HG03135 (cell line): Measurements from ENCODE around the gene HCN2.

Experiments used
- ATAC-seq: cut with Tn5 transposase; IDR thresholded peaks from one replicate; pipeline ENCODE4 v1.9.1; 2021; ENCODE audit warnings: mild to moderate bottlenecking, moderate library complexity; ENCODE audit not compliant: unreplicated experiment

The HCN2 gene

DNA sequence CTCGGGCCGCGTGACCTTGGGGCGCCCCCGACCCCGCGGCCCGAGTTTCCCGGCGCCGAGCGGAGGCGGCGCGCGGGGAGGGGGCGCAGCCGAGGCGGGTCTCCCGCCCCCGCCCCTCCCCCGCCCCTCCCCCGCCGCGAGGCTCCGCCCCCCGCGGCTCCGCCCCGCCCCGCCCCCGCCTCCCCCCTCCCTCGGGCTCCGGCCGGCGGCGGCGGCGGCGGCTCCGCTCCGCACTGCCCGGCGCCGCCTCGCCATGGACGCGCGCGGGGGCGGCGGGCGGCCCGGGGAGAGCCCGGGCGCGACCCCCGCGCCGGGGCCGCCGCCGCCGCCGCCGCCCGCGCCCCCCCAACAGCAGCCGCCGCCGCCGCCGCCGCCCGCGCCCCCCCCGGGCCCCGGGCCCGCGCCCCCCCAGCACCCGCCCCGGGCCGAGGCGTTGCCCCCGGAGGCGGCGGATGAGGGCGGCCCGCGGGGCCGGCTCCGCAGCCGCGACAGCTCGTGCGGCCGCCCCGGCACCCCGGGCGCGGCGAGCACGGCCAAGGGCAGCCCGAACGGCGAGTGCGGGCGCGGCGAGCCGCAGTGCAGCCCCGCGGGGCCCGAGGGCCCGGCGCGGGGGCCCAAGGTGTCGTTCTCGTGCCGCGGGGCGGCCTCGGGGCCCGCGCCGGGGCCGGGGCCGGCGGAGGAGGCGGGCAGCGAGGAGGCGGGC lies at the start of gene HCN2:
Gene HCN2, plus strand, starts transcription at position 189 of the 703 bp plus-strand sequence. Its CDS starts 65 bp downstream, at position 254.
- no peak for ATAC-seq

DNA sequence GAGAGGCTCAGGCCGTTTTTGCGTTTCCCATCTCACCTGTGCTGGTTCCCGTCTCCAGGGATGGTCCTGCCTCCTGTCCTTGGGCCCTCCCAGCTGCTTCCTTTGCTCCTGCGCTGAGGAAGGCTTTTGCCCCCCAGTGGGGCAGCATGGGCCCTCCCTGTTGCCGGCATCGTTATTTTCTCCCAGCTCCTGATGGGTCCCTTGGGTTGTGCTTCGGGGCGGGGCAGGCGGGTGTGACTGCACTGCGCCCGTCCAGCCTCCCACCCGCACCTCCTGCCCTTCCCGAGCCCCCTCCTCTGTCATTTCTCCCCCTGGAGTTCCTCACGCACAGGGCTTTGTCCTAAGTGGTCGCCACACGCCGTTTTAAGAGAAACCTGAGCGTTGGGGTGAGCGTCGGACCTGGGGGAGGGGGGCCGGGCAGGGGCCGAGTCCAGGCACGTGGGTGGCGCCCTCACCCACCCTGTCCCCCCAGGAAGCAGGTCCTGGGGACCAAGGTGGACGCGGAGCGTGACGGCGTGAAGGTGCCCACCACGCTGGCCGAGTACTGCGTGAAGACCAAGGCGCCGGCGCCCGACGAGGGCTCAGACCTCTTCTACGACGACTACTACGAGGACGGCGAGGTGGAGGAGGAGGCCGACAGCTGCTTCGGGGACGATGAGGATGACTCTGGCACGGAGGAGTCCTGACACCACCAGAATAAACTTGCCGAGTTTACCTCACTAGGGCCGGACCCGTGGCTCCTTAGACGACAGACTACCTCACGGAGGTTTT lies 48.6 kb upstream of the HCN2 start:
- no peak for ATAC-seq

DNA sequence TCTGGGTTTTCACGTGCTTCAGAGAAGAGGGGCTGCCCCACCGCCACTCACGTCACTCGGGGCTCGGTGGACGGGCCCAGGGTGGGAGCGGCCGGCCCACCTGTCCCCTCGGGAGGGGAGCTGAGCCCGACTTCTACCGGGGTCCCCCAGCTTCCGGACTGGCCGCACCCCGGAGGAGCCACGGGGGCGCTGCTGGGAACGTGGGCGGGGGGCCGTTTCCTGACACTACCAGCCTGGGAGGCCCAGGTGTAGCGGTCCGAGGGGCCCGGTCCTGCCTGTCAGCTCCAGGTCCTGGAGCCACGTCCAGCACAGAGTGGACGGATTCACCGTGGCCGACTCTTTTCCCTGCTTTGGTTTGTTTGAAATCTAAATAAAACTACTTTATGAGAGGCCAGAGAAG lies 48.0 kb upstream of the HCN2 start:
- ATAC-seq = no peak

DNA sequence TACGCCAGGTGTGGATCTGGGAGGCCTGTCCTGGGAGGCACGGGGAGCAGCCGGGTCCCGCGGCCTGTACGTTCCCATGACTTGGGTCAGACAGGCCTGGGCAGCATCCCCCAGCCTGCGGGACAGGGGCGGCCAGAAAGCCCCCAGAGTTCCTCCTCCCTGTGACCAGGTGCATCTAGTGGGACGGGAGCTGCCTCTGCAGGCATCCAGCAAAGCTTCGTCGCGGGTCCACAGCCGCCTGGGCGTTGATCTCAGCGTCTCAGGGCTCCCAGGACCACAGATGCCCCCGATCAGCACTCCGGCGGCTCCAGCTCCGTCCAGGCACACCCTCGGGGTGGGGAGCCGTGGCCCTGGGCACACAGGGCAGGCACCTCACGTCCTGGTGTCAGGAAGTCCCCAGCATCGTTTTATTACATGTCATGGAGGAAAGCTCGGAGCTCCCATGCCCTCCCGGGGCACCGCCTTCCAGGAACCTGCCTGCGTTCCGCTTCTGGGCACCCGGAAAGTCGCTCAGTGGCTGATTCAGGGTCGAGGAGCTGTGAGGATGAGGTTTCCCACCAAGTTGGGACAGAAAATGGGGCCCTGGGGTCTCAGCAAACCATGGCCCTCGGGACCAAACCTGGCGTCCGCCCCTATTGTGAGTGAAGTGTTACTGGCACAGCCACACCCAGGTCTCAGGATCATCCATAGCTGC lies 47.4 kb upstream of the HCN2 start:
- no peak for ATAC-seq

DNA sequence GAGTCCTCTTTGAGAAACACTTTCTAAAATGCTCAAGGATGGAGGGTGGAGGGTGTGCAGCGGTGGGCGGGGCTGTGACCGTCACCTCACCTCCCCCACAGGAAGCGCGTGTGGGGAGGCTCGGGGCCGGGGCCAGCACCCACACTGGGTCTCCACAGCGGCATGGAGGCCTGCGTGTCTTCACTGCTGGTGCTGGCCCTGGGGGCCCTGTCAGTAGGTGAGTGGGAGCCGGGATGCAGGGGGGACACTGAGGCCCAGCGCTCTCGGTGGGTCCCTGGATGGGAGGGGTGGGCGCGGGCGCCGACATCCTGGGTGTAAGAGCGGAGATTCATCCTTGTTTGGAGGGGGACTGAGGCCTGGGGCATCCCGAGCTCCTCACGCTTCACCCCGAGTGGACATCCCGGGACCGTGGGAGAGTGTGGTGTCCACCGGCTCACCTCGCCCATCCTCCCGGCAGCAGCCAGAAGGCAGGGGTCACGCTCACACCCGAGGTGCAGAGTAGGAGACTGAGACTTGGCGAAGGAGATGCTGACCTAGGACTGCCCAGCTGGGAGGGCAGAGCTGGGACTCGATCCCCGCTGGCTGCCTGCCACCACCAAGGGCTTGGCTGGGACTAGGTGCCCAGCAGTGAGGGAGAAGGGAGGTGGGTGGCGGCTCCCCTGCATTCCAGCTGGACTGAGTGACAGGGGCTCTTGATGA lies 45.6 kb upstream of the HCN2 start, which contains the start of gene GZMM:
Gene GZMM, plus strand, starts transcription at position 144 of the 699 bp plus-strand sequence. Its CDS starts 19 bp downstream, at position 163.
- no peak for ATAC-seq

DNA sequence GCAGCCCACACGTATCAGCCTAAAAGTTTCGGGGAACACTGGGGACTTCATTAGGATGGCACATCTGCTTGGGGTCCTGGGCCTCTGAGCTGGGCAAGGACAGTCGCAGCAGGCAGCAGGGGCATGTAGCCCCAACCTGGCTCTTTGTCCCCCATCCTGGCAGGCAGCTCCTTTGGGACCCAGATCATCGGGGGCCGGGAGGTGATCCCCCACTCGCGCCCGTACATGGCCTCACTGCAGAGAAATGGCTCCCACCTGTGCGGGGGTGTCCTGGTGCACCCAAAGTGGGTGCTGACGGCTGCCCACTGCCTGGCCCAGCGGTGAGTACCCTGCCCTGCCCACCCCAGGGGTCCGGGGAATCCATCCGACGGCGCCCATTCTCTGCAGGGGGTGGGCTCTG lies 42.6 kb upstream of the HCN2 start:
- no peak for ATAC-seq

DNA sequence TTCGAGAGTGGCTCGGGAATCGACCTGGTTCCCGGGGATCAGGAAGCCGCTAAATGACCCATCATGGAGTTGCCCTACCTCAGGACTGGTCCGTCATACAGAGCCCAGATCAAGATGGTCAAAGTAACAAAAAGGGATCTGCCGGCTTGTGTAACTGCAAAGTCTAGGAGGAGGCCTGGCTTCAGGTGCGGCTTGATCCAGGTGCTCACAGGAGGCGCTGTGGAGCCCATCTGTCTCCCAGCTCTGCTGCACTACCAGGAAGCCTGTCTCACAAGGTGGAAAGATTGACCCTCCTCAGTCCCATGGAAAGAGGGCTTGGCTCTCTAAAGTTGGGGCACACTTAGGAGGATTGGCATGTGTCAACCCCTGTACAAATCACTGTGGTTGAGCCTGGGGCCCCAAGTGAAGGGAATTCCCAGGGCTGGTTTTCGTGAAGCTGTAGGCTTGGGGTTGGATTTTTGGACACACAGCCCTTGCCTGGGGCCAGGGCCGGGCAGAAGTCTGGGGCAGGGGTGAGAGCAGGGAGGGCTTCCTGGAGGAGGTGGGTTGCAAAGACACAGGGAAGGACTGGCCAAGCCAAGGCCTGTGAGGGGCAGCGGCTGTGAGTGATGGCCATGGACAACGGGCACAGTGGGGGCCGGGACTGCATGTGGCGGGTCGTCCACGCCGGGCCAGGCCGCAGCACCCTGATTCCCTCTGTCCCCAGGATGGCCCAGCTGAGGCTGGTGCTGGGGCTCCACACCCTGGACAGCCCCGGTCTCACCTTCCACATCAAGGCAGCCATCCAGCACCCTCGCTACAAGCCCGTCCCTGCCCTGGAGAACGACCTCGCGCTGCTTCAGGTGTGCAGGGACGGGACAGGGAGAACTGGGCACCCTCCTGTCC lies 41.6 kb upstream of the HCN2 start:
- no peak for ATAC-seq

DNA sequence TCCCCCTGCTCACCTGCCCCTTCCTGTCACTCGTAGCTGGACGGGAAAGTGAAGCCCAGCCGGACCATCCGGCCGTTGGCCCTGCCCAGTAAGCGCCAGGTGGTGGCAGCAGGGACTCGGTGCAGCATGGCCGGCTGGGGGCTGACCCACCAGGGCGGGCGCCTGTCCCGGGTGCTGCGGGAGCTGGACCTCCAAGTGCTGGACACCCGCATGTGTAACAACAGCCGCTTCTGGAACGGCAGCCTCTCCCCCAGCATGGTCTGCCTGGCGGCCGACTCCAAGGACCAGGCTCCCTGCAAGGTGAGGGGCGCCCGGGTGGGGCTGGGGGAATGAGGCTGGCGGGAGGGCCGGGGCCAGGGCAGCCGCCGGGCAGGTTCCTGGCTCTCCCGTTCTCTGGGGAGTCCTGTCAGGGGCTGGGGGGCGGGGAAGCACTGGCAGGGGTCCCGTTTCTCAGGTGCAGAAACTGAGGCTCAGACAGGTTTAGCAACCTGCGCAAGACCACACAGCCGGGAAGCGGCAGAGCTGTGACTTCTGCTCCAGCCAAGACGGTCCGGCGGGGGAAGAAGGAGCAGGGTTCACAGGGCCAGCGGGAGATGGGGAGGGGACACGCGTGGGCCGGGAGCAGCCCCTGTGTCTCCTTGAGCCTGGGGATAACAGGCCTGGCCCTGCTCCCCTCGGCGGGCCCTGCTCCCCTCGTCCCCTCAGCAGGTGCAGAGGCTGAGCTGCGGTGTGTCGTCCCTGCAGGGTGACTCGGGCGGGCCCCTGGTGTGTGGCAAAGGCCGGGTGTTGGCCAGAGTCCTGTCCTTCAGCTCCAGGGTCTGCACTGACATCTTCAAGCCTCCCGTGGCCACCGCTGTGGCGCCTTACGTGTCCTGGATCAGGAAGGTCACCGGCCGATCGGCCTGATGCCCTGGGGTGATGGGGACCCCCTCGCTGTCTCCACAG lies 40.5 kb upstream of the HCN2 start:
- no peak for ATAC-seq

DNA sequence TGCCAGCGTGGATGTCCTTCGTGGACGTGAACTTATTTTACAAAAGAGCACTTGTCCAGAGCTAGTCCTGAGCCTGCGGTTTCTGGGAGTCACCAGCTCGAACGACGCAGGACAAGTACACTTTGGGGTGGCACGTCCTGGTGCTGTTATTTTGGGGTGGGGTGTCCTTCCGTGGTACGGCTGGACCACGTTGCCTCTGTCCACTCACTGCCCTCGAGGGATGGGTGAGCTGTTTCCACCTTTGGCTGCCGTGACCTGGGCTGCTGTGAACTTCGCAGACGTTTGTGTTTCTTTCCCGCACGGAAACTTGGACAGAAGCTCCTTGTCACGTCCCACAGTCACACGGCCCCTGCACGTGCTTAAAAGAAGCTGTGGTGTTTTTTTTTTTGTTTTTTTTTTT lies 34.9 kb upstream of the HCN2 start:
- ATAC-seq = no peak

DNA sequence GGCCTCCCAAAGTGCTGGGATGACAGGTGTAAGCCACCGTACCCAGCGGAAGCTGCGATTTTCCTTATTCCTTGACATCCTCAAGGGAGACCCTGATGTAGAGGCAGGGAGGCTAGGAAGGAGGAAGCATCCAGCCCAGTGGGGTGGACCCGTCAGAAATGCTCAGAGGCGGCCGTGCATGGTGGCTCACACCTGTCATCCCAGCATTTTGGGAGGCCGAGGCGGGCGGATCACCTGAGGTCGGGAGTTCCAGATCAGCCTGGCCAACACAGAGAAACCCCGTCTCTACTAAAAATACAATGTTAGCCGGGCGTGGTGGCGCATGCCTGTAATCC lies 34.2 kb upstream of the HCN2 start:
- no peak for ATAC-seq

DNA sequence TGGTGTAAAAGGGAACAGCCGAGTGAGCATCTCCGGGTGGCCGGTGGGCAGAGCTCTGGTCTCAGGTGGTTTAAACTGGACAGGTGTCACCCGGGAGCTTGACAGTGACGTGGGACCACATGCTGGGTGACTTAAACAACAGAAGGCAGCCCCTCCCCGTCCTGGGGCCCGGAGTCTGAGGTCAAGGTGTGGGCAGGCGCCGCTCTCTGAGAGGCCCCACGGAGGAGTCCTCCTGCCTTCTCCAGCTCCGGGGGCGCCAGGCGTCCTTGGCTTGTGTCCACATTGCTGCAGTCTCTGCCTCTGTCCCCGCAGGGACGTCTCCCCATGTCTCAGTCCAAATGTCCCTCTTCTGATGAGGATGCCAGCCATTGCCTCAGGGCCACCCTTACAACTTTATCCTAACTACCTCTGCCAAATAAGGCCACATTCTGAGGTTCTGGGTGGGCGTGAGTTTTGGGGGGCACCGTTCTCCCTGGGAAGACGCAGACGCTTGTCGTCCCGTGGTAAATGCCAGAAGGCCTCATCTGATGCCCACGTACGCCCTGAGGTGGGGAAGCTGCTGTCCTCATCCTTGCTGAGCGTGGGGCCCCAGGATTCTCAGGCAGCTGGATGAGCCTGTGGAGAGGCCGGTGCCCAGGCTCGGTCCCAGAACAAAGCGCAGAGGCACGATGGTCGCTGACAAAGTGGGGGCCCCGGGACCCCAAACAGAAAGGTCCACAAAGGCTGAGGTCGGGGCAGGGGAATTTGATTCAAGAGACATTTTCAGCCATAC lies 32.9 kb upstream of the HCN2 start:
- no peak for ATAC-seq

DNA sequence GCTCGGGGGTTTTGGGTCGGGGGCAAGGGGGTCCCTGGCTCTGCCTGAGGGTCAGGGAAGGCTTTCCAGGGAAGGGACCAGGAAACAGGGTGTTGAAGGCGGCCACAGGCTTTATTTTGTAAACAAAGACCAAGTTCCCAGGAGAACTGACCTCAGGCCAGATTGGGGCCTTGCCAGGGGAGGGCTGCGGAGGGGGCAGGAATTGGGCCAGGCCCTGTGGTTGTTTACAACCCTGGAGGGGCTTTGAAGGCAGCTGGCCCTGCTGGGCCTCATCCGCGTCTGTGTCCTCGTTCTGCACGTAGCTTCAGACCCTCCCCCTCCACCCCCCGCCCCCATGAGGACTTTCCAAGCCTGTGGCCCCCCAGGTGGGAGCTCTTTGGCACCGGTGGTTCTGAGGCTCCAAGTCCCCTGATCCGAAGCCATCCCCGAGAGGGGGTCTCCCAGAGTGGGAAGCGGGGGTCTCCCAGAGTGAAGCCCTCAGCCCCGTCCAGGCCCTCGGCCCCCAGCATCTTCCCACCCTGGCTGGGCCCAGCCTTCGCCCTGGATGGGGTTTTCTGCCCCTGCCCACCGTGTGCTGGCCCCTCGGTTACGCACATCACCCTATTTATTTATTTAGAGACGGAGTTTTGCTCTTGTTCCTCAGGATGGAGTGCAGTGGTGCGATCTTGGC lies 30.8 kb upstream of the HCN2 start:
- ATAC-seq = no peak

DNA sequence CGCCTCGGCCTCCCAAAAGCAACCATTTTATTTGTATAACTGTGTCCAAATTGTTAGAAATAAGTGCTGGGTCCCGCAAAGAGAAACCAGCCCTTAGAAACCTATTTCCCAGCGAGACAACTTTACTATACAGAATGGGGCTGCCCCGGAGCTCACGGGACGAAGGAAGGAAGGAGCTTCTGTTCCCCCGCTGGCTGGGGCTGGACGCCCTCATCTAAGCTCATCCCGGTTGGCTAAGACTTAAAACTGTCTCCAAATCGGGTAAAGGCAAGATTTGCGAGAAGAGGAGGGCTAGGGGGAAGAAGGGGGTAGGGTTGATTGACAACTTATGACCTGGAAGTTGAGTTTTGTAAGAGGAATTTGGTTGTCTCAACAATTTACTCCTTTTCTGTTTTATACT lies 29.6 kb upstream of the HCN2 start:
- no peak for ATAC-seq

DNA sequence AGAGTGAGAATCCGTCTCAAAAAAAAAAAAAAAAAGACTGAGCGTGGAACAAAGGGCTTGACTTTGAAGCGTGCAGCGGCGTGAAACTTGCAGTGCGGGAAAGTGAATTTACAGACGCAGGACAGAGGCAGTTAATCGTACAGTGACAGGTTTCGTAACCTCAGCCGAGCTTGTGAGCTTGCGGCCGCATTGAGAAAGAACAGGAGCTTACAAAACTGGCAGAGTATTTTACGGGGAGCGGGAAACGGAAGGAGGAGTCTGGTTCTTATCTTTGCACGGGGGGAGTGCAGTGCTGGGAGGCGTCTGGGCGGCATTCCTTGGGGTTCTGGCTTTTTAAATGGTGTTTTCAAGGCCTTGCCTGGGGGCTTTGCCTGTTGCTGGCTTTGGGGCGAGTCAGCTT lies 23.3 kb upstream of the HCN2 start:
- ATAC-seq = no peak

DNA sequence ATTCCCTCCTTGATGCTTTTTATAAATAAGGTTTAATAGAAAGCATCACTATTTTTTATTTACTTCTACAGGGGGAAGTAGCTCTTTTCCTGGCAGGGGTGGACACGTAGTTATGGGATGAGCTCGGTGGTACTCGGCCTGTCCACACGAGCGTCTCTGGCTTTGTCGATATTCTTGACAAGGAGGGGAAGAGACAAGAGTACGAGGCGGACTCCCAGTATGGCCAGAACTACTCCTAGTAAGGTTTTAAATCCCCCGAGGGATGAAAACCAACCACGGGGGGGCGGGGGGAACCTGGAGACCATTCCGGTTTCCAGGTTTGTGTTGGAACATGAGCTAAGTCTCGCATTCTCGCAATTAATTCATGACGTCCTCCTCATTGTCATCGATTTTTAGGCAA lies 22.8 kb upstream of the HCN2 start:
- ATAC-seq = no peak

DNA sequence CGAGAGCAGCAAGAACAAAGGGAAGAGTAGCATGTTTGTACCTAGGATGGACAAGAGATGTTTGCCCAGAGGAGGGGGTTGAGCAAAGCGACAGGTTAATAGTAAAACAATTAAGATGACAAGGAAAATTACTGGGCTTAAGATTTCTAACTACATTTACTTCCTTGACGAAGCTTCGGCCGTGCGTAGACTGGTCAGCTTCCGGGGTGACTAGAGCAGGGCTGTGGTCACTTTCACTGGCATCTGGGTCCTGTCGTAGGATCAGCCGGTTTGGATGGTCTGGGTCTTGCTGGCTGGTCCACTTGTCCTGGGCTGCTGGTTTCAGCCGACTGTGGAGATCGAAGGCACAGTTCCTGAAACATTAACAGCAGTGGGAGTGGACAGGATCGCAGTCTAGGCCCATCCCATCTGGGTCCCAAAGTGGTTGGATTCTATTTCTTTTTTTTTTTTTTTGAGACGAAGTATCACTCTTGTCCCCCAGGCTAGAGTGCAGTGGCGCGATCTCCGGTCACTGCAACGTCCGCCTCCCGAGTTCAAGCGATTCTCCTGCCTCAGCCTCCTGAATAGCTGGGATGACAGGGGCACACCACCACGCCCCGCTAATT lies 22.3 kb upstream of the HCN2 start:
- ATAC-seq = no peak

DNA sequence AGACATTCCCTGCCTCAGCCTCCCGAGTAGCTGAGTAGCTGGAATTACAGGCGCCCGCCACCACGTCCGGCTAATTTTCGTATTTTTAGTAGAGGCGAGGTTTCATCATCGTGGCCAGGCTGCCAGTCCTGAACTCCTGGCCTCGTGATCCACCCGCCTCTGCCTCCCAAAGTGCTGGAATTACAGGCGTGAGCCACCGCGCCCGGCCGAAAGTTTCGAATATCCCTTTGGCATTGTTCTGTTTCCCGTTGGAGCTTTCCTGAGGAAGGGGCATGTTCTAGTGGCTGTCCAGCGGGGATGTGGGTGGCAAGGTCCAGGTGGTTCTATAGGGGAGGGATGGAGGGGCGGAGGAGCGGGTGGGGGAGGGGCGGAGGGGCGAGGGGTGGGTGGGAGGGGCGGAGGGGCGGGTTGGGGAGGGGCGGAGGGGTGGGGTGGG lies 19.4 kb upstream of the HCN2 start:
- ATAC-seq = no peak
